ENCODE results near the gene FOXA1.

Gene FOXA1
- total RNA-seq, result 0.31 to 1.3 reads per million in 2 donors

DNA sequence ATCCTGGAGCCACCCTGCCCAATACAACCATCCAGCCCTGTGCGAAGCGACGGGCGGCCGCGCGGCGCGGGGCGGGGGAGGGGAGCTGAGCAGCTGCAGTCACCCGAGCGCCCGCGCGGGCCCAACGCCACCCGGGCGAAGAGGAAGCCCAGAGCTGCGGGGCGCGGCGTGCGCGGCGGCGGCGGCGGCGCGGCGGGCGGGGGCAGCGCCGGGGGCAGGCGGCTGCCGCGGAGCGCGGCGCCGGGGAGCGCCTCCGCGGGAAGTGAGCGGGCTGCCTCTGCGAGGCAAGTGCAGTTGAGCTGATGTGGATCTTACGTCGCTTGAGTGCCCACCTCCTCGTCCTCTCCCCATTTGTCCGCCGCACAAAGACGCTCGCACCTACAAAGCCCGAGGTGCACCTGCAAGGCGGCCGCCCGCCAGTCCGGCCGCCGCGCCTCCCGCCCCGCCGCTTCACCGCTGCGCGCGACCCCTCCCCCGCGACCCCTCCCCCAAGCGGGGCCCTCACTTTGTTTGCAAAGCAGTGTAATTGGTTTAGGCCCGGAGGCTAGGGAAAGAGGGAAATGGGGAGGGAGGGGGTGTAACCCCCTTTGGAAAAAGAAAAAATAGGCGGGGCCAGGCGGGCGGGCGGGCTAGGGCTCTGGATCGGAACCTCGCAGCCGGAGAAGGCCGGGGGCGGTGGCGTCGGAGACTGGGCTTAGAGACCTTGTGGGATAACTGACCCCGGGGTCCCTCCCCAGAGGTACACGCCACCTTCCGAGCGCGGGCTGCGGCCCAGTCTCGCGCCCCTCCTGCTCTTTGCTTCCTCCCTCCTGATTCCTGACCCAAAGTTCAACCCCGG, at the start of gene FOXA1, which contains the start of gene TTC6:
TSS of gene FOXA1 (minus strand) at position 279 of the 838 bp plus-strand sequence. CDS start at position 2, 277 bp downstream.
TSS of gene TTC6 (plus strand) at position 659 of the 838 bp plus-strand sequence. CDS start 26,436 bp downstream, outside the sequence.
- DNase-seq, result peak in 1 of 5 experiments; percentile 40

DNA sequence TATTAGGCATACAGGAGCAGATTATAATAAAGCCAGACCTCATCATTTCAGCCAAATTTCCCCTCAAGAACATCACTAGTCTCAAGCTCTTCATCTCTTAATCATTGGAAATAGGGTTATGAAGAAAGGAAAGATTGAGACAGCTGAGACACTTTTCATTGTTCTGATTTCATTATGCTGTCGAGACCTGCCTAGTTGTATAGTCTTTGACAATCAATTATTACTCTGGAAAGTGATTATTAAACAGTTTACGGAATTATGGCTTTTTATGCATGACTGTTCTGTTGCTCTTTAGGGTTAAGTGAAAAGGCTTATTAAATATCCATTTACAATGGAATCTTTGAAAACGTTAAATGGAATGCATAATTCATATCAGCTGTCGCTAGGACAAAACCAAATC, 48.7 kb upstream of the FOXA1 start:
- DNase-seq, result no peak

DNA sequence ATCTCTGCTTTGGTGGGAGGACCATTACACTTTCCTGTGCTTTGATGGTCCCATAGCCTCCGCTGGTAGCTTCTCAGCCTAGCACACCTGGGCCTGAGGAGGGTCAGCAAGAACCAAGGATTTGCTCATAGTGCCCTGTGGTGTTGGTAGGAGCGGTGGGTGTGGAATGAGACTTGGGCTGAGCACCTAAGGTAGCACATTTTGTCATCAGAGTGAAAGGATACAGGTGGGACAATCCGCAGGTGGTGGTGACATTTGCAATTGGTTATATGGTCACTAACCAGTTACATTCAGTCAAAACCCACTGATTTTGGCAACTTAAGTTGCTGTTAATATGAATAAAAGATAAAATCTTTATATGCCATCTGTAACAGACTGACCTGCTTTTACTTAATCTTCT, 47.1 kb upstream of the FOXA1 start:
- no peak for DNase-seq

DNA sequence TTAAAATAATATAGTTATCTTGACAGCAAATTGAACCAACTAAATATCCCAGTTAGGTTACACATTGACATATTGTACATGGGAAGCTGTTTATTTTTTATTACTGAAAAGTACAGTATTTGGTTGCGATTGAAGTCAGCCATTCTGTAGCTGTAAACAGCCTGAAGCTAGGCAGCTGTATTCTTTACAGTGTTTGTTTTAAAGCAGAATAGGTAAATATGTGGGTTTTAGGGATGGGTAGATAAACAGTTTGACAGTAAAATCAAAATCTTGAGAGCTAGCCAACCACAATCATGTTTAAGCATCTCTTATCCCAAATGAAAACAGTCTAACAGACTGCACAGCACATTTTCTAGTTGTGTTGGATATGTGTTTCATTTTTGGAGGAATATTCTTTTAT, 46.1 kb upstream of the FOXA1 start:
- DNase-seq, result no peak

DNA sequence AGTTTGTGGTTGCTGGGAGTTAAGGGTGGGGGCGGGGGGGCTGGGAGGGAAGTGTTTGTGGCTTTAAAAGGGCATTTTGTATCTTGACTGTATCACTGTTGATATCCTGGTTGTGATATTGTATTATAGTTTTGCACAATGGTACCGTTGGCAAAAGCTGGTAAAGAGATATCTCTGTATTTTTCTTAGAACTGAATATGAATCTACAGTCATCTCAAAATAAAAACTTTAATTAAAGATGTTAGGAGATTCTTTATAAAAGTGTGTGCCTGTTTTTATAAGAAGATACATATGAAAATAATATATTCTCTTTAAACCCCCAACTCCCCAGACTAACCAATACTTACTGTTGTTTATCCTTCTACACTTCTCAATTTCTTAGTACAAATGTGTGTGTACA, 43.5 kb upstream of the FOXA1 start:
- DNase-seq, result no peak

DNA sequence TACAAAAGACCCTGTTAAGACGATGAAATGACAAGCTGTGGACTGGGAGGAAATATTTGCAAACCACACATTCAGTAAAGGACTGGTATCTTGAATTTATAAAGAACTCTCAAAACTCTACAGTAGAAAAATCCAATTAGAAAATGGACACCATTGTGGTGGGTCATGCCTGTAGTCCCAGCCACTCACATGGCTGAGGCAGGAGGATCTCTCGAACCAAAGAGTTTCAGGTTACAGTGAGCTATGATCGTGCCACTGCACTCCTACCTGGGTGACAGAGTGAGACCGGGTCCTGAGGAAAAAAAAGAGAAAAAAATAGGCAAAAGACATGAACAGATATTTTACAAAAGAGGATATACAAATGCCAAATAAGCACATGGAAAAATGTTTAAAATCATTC, 42.3 kb upstream of the FOXA1 start:
- DNase-seq, result no peak

DNA sequence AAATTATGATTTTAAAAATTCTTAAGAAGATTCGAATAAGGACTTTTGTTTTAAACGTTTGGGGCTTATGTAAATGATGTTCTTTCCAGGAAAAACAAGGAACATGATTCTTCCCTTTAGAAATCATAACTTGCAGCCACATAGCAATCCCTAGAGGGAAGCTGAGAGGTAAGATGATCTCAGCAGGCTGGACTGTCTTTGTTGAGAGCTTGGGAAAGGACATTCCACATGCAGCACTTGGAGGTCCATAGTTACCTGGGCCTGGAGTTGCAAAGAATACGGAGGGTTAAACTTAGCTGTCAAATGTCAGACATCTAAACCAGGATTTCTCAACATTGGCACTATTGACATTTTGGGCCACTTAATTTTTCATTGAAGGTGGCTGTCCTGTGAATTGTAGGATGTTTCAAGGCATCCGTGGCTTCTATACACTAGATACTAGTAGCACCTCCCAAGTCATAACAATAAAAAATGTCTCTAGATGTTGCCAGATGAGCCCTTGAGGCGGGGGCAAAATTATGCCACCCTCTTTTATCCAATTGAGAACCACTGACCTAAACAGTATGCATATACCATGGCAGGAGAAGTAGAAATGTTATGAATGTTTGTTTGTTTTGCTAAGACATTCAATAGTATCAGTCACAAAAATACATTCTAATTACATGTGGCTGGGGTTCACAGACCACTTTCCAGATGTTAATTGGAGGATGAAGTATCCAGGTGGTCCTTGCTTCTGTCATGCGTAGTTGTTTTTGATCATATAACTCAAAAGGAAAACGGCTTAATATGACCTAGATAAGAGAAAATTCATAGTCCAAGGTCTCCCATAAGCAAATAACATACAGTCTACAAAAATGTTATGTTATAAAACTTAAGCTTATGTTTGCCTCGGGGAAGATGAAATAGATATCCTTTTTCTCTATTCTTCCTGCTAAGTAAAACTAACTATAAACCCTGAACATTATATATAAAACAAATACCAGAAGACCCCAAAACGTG, 30.8 kb upstream of the FOXA1 start:
- no peak for DNase-seq

DNA sequence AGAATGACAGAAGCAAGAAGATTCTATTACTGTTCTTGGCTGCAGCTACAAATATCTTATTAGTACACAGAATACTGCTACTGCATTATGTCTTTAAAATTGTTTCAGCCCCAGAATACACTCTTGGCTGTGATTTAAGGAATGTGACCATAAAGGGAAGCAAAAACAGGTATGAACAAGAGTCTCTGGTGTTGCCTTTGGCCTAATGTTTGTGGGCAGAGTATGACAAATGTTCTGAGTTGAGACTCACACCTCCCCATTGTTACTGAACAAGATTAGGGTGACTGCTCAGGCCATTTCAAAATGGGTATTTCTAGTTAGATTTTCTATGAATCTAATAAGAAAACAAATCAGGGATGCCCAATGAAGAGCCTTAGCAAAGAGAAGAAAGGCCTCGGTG, 28.9 kb upstream of the FOXA1 start:
- DNase-seq, result no peak

DNA sequence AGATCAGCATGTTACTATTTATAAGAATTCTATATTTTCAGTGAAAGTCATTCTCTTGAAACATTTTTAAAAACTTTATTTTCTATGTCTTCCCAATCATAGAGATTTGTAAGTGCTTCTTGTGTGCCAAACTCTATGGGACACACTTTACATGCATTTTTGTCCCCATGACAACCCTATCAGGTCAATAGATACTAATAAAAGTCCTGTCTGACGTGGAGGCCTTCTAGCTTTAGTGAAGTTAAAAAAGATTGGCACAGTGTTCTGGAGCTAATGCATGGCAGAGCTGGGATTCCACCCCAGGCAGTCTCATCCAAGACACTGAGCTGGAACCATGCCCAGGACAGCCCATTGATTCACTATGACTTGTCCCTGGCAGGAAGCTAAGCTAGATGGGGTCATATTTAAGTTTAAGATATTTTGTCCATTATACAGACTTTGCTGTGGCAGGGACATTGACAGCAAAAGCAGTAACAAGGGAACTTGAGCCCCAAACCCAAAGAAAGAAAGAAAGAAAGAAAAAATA, 28.4 kb upstream of the FOXA1 start:
- DNase-seq, result no peak

DNA sequence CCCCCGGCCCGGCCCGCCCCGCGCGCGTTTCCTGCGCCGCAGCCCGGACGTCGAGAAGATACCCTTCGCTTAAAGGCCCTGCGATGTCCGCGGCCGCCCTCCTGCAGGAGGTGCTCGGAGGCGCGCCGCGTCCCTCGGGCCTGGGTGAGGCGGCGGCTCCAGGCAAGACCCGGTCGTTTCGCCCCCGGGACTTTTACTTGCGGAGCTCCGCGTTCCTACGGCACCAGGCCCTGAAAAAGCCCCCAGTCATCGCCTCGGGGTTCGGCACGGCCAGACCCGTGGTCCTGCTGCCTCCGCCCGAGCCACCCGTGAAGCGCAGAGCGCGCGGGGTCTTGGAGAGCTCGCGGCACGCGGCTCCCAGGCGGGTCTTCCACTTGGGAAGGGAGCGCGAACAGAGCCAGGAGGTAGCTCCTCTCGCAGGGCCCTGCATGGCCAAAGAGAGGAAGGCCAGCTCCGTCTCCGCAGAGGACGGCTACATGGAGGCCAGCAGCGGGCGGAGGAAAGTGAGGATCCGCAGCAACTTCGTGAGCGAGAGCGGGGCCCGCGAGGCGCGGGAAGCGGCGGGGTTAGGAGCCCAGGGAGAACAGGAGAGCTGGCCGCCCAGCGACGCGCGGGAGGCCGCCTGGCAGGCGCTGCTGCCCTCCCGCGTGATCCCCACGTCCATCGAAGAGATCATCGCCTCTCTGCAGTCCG, 27.3 kb upstream of the FOXA1 start:
- no peak for DNase-seq

DNA sequence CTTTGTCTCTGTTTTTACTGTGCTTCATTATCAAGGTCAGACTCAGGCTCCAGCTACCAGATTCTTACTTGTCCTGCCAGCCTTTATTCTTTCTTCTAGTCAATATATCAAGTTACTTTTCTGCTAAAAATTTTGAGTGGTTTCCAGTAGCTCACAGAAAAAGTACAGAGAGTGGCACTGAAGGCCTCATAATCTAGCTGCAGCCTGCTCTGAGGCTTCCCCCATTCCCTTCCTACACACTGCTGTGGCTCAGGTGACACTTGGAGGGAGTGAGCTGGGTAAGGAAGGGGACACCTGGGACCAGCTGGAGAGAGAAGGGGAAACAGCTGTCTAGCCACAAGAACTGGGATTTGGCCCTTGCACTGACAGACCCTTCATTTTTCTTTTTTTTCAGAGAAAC, 25.8 kb upstream of the FOXA1 start:
- DNase-seq, result no peak

DNA sequence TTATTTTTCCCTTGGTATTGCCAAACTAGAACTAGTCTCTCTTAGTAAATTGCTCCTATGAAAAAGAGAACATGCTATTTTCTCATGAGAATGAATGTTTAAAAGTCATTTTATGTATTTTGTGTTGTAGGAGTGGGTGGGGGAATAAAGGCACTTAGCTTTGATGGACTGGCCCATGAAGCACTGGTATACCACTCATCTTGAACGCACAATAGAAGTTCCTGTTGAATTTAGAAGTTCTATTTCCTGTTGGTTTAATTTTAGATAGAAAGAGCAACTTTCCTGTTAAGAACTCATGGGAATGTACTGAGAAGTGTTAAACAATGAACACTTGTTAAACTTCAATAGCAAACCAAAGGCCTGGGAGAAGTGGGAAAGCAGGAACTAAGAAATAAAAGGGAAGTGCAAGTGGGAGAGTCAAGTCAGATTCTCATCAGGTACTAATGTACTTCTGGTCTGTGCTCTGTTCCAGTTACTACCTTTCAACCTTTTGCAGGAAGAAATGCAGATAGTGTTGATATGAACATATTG, 23.5 kb upstream of the FOXA1 start:
- no peak for DNase-seq

DNA sequence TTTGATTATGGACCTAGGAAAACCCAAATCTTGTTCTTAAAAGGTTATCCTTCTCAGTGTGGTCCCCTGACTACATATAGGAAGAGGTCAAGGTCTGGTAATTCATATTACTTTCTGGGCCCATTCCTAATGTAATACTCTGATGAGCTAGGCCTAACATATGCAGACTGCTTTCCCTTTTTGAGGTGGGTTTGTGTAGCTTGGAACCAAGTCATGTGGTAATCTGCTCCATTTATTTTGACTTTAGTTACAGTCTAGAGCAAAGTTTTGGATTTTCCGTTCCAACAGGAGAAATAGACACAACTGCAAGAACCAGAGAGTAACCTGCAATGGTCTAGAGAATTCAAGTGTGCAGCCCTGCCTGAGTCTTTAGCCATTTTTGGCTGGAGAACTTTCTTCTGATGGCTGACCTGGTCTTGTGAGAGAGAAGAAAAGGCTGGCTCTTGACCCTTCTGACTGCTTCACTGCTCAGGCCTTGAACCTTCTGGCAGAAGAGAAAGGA, 22.9 kb upstream of the FOXA1 start:
- no peak for DNase-seq

DNA sequence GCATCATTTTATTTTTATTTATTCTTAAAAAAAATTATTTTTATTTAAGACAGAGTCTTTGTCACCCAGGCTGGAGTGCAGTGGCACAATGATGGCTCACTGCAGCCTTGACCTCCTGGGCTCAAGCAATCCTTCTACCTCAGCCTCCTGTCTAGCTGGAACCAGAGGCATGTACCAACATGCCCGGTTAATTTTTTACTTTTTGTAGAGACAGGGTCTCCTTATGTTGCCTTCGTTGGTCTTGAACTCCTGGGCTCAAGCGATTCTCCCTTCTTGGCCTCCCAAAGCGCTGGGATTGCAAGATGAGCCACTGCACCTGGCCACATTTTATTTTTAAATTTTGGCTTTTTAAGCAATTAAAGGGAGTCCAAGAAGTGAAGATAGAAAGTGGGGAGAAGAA, 21.8 kb upstream of the FOXA1 start:
- no peak for DNase-seq

DNA sequence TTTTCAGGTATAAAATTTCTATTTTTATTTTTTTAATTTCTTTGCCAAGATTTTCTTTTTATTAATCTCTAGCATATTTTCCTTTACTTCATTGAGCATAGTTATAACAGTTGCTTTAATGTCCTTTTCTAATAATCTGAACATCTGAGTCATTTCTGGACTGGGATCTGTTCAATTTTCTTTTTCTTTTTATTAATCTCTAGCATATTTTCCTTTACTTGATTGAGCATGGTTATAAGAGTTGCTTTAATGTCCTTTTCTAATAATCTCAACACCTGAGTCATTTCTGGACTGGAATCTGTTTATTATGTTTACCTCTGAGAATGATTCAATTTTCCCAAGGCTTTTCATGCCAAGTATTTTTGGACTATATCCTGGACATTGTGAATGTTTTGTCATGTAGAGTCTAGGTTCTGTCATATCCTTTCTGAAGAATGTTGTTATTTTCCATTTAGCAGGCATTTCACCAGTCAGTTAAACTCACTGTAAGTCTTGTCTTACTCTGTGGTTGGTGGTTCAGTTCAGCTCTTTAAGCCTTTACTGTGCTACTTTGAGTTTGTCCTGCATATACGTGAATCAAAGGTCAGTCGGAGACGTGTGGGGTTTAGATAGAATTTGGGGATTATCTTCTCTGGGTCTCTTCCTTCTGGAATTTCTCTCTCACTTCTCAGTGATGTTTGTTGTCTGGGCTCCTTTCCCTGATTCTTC, 20.7 kb upstream of the FOXA1 start:
- DNase-seq, result no peak

DNA sequence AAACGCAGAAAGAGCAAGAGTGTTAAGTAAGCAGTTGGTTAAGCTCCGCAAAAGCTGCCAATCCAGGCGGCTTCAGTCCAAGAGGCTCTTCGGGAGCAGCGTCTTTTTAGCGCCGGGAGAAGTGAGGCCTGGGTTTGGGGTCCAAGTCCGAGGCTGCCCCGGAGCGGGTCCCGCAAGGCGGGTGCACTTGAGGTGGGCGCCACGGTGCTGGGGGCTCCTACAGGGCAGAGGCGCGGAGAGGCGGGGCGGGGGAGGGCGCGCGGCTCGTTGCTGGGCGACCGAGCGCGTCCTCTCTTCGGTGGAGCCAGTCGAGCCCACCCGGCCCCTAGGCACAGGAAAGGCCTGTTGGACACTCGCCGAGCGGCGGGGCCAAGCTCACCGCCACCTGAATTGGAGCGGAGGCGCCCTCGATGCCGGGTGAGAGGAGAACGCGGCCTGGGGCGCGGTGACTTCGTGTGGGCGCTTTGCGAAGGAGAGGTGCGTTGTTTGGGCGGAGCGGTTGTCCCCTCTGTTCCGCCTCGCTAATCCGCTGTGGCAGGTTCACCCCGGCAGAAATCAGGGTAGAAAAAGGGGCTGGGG, 16.0 kb upstream of the FOXA1 start:
- no peak for DNase-seq

DNA sequence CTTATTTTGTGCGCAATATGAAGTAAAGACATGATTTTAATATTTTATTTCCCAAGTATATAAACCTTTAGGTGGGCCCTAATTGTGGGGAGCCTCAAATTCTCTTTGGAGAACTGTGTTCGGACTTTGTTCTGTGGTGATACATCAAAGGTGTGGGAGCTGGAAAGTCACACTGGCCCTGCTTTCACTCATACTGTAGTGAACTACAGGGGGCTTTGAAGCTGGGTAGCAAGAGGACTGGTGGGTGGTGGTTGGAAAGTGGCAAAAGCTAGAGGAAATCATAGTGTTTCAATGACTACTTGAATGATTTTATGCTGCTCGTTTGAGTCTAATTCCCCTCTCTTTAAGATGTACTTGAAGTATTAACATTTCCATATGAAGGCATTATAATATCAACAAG, 13.6 kb upstream of the FOXA1 start:
- no peak for DNase-seq

DNA sequence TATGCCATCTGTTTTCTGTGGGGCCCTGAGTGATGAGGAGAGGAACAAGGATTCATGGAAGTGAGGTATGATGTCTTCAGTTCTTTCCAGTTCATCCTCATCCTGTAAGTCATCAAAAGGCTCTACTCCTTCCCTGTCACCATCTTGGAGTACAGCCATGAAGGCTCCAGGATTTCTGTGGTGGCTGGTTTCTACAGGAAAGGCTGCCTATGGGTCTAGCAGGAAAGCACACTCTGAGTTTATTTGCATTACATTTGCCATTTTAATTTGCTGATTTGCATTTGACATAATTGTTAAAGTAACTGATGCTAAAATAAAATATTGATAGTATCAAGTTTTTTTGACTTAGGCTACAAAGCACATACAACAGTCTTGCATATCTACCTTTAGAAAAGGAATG, 11.6 kb upstream of the FOXA1 start:
- DNase-seq, result no peak

DNA sequence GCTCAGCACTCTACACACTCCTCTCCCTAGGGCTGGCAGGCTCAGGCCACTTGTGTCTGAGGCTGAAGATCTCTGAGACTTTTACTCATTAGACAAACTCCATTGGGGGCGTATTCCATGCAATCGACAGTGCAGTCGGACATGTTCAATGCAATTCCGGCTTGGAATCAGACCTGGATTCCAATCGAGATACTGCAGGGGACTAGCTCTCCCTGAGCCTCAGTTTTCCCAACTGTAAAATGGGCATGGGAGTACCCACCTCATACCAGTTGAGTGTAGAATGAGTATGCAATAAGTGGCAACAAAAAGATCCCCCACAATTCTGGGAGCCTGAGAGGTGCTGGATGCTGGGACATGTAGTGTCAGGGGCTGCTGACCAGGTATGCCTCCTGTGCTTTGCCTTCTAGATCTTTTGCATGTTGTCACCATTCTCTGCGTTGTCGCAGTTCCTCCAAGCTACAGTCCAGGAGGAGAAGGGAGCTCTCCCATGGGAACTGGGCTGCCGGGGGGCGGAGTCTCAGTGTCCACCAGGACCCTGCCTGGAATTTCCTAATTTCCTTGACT, 8.7 kb upstream of the FOXA1 start:
- no peak for DNase-seq

DNA sequence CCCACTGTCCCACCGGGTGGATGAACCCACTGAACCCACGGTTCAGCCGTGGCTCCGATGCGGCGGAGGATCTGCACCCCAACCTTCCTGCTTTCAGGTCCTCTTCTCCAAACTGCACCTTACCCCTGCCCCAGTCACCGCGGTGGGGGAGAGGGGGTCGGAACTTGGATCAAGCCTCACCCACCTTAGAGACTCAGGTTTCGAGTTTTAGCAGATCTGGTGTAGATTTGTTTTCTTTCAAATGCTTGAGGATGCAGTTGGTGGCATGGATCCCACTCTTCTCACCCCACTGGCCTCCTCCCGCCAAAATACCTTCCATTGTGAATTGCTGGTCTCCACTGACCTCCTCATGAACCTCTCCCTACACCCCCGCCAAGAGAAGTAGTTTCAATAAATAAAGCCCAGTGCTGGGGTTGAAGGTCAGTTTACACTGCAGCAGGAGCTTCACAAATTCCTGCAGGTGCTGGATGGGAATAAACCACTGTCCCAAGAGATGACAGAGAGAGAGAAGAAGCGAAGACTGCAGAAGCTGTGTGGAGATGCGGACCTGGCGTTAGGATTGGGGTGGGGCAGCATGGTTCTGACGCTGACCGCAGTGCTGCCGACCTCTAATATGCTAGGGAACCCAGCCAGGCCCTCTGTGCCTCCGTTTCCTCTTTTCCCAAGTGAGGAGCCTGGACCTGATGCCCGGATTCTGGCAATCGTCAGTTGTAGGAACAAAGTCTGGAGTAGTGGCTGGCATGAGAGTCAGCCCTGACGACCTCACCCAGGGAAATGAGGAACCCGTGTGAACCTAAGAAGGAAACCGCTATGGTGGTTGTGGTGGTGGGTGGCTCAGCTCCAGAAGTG, 7.8 kb upstream of the FOXA1 start:
- no peak for DNase-seq
